ENCODE measurements around the gene BAZ2B.

Gene BAZ2B

GRCh38 chr2:159459279-159459678 lies 157.1 kb downstream of the BAZ2B start:
- no peak for DNase-seq

DNA sequence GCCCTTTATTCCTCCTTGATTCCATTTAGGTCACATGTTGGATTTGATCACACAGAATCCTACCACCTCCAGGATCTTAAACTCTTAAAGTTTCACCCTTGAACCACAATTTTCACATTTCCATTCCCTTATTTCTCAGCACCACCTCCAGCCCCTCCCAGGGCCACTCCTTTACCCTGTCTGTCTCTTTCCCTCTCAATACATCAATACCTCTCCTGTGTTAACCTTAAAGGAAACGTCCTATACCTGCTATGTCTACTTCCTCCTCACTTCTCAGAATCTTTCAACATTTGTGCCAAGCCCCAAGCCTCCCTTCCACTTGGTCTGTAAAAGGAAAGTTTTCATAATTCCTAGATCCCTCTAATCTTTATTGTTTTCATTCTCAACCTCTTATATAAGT lies 158.8 kb downstream of the BAZ2B start:
- no peak for DNase-seq

DNA sequence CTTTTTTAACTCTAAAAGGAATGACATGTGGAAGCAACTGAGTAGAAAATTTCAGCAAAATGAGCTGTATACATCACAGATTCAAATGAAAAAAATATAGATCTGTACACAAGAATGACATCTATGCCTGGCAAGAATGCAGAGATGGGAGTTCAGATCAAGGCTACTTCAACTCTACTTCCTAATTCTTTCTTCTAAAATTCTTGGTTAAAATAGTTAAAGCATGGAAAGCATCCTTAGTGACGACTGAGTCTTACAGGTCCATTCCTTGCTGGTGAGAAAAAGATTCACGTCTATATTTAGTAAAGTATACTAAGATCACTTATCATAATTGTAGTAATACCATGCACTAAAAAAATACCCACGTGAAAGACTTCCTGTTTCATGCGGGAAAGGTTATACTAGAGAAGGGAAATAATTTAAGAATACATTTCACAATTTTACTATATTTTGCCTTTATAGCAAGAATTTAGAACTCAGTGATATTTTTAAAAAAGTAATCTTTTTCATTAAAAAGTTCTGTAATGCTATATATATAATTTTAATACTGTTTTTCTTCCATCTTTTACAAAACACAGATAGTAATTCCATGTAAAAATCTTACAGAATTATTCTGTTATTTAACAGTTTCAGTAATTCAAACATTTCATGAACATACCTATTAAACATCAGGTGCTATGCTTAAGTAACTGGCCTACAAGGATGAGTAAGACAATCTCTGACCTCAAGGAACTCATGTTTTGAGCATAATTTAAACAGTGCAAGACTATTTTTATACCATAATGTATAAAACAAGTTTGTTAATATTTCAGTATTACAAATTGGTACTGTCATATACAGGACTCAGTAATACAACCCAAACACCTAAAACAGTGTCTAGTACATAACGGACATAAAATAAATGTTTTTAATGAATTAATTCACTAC lies 159.6 kb downstream of the BAZ2B start:
- no peak for DNase-seq

GRCh38 chr2:159455330-159455918 lies 160.9 kb downstream of the BAZ2B start:
- DNase-seq: no peak

DNA sequence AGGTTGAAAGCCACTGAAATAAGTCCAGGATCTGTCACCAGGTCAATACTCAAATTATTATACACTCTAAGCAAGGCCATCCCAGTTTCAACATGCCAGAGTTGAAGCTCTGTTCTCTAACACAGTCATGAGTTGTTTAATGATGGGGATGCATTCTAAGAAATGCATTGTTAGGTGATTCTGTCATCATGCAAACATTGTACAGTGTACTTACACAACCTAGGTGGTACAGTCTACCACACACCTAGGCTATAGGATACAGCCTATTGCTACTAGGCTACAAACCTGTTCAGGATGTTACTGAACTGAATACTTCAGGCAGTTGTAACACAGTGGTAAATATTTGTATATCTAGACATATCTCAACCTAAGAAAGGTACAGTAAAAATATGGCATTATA lies 162.2 kb downstream of the BAZ2B start:
- DNase-seq: peak; percentile 7

- no peak for DNase-seq
Measured at GRCh38 chr2:159450180-159450579, 166.2 kb downstream of the BAZ2B start.

DNA sequence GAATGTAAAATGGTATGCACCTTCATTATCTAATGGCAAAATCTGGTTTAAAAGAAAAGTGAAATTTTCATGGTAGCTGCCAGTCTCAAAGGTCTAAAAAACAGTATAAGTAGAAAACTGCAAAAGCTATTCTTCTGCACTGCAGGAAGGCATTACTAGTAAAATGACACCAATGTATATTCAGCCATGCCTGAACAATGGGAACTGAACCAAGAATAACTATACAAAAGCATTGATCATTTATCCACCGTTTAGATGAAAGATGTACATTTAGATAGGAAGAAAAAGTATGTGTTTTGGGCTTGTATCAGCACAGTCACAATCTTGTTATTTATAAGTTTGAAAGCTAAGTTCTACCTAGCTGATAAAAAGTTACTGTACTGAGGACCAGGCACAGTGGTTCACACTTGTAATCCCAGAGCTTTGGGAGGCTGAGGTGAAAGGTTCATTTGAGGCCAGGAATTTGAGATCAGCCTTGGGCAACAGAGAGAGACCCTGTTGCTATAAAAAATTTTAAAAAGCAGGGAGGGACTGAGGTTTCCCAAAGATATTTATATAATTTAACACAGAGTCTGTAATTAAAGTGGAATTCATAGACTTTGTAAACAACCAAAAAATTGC lies 166.7 kb downstream of the BAZ2B start:
- peak; percentile 7 for DNase-seq

DNA sequence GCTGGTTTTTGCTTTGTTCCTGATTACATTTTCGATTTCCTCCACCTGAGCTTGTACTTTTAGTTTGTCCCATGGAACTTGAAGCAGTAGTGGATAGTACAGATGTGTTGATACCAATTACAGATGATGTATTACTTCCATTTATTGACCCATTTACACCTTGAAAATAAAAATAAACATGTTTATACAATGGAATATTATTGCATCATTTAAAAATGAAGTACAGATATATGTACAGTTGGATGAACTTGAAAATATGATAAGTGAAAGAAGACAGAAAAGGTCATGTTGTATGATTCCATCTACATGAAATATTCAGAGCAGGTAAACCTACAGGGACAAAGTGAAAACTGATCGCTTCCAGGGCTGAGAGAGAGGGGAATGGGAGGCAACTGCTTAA lies 169.5 kb downstream of the BAZ2B start:
- DNase-seq: no peak

DNA sequence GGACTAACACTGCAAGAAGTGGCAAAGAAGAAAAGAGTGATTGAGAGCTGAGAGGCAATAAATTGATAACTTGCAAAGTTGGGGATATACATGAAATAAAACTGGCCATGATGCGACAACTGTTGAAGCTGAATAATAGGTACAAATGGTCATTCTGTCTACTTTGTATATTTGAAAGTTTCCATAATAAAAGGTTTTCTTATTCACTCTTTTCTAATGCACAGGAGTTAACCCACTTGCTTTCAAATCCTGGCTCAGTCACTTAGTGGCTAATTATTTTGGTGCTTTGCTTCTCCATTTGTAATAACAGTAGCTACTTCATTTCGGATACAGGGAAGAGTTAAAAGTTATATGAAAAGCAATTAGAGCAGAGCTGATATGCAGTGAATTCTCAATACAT lies 170.1 kb downstream of the BAZ2B start:
- no peak for DNase-seq

GRCh38 chr2:159445307-159445706 lies 171.0 kb downstream of the BAZ2B start:
- DNase-seq: no peak

- no peak for DNase-seq
Measured at GRCh38 chr2:159444754-159445153, 171.6 kb downstream of the BAZ2B start.

- peak; percentile 51 for DNase-seq
Measured at GRCh38 chr2:159442159-159442852, 174.0 kb downstream of the BAZ2B start.

DNA sequence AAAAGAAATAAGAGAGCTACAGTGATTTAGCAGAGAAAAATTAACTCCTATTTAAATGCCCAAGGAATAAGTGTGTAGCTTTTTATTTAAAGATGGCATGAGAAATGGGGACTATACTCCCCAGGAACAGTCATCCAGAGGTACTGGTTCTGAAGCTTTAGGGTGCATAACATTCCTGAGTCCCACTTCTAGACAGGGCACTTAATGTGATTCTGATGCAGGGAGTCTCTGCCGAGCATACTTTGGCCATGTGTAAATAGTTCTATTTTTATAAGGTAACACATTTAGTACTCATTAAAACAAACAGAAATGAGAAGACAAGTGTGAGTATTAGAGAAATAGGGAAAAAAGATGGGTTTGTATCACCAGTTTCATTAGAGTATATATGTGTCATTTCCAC lies 175.2 kb downstream of the BAZ2B start:
- no peak for DNase-seq

- no peak for DNase-seq
Measured at GRCh38 chr2:159439421-159439820, 176.9 kb downstream of the BAZ2B start.

- DNase-seq: no peak
Measured at GRCh38 chr2:159438720-159439353, 177.5 kb downstream of the BAZ2B start.

GRCh38 chr2:159438284-159438683 lies 178.1 kb downstream of the BAZ2B start:
- no peak for DNase-seq

DNA sequence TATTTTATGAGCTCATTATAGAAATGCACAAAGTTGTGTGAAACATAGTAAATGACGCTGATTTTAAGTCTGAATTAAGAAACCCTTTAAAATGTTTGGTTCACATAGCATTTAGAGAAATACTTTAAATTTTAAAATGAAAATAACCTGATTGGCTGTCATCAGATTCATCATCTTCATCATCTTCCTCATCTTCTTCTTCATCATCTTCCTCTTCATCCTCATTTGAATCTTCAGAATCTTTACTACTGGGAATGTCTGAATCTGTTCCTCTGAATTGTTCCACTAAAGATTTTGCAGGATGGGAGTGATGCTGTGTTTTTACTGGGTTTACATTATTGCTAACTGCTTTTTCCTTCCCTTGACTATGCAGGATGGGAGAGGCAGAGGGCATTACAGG lies 183.7 kb downstream of the BAZ2B start:
- DNase-seq: no peak

DNA sequence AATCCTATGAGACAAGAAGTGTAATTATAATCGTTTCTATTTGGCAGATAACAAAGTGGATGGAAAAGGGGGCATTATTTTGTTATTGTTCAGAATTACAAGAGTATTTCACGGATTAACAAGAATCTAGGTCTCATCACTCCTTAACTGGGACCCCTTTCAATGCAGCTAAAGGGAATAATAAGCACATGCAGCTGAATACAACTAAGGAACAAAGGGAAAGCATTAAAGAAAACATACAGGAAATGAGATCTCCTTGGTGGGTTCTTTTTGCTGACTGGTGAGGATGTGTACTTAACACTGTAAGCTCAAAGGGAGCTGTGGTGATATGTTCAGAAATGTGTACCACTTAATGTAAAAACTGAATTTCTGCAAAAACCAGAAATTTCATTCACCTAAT lies 189.3 kb downstream of the BAZ2B start:
- no peak for DNase-seq

DNA sequence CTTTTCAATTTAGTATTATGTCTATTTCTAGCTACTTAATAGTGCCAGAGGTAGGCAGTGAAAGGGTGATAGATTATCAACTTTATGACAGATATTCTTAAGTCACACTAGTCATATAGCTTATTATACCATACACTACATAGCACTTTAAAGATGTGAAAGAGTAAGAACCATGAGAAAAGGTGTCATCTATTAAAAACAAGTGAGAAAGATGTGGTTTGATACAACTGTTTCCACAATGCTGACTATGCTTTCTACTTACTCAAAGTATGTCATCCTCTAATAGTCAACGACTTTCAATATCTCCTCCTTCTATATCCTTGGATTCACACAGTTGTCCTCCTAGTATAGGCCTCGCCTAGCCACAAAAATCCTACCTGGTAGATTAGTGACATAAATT lies 196.9 kb downstream of the BAZ2B start:
- no peak for DNase-seq

DNA sequence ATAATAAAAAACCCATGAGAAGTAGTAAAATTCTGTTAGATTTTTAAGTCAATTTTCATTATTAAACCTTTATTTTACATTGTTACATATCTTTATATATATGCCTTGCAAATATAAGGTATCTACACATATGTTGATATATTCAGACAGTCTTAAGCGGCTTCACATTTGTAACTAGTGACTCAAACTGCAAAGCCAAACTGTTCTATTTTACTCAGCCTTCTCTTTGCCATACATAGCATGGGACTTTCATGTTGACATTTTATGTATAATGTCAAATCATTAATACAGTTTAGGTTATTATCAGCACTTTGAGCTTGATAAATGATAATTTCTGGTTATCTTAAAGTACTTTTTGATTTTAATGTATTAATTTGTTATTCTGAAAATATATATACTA lies 204.9 kb downstream of the BAZ2B start:
- DNase-seq: no peak

DNA sequence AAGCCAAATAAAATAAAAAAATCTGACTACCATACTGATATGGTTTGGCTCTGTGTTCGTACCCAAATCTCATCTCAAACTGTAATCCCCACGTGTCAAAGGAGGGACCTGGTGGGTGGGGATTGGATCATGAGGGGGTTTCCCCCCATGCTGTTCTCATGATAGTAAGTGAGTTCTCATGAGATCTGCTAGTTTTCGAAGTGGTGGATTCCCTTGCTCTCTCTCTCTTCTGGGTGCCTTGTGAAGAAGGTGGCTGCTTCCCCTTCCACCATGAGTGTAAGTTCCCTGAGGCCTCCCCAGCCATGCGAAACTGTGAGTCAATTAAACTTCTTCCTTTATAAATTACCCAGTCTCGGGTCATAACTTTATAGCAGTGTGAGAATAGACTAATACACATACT lies 206.1 kb downstream of the BAZ2B start:
- DNase-seq: no peak

DNA sequence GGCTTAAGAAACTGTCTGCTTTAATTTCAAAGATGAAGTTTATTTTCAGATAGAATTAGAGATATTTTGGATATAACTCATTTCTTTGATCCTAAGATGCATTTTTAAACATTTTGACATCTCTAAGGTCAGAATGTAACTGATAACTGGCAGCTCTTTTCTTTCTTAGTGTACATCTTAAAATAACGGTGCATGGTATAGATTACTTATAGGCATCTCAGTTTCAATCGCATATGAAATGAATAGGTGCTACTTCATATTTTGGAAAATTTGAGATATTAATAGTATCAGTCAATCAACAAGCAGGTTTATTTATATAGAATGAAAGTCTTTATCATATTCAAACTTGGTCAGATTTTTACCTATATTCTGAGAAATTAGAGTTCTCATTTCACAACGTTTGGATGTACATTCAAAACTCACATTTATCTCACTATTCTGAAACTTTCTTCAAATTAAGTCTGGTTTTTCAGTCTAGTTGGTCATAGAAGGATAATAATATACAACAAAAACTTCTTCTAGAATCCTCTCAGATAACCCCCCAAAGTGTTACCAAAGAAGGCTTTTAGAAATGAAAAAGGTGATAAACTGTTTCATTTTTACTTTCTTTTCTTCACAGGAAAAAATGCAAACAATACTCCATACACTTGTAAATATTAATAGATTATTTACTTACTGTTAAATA lies 207.1 kb downstream of the BAZ2B start:
- DNase-seq: no peak

Data from NCI-H69 (cell line).